Mesendoderm (in vitro differentiated cells): Measurements from ENCODE around the gene RALGPS2.

Experiments used
- DNase-seq: peaks from one replicate; pipeline ENCODE4 v3.0.0; 2013
- H2AK5ac ChIP-seq: 2 replicates; pipeline ENCODE4 v1.6.1; 2013; ENCODE audit warnings: low read length, inconsistent platforms
- H2BK120ac ChIP-seq: 2 replicates; pipeline ENCODE4 v1.6.1; 2013; ENCODE audit warnings: low read depth, mild to moderate bottlenecking, low read length, moderate library complexity, mixed read lengths
- H2BK15ac ChIP-seq: replicated peaks from 2 replicates; pipeline ENCODE4 v1.6.1; 2013; ENCODE audit warnings: low read depth, mild to moderate bottlenecking, moderate library complexity
- H2BK5ac ChIP-seq: 2 replicates; pipeline ENCODE4 v1.6.1; 2013; ENCODE audit warnings: low read length, inconsistent platforms
- H3K18ac ChIP-seq: 2 replicates; pipeline ENCODE4 v1.6.1; 2013; ENCODE audit warnings: mild to moderate bottlenecking, low read length, mixed read lengths
- H3K23ac ChIP-seq: one replicate; pipeline ENCODE4 v1.6.1; 2013; ENCODE audit warnings: low read length
- H3K27ac ChIP-seq: 2 replicates; pipeline ENCODE4 v1.5.1; 2013; ENCODE audit warnings: low read depth, mild to moderate bottlenecking, inconsistent platforms, low read length, moderate library complexity
- H3K27me3 ChIP-seq: 2 replicates; pipeline ENCODE4 v1.6.1; 2013; ENCODE audit warnings: low read length, control low read depth, mild to moderate bottlenecking, inconsistent platforms; ENCODE audit not compliant: insufficient read depth, poor library complexity
- H3K36me3 ChIP-seq: 2 replicates; pipeline ENCODE4 v1.6.1; 2013; ENCODE audit warnings: low read length, inconsistent platforms; ENCODE audit not compliant: control insufficient read depth, insufficient read depth
- H3K4ac ChIP-seq: one replicate; pipeline ENCODE4 v1.6.1; 2013; ENCODE audit warnings: low read depth, mild to moderate bottlenecking, low read length, moderate library complexity
- H3K4me1 ChIP-seq: 2 replicates; pipeline ENCODE4 v1.6.1; 2013; ENCODE audit warnings: low read depth, low read length, inconsistent platforms; ENCODE audit not compliant: control insufficient read depth
- H3K4me2 ChIP-seq: 2 replicates; pipeline ENCODE4 v1.6.1; 2013; ENCODE audit warnings: low read length
- H3K4me3 ChIP-seq: 2 replicates; pipeline ENCODE4 v1.5.1; 2013; ENCODE audit warnings: mild to moderate bottlenecking, low read length
- H3K56ac ChIP-seq: one replicate; pipeline ENCODE4 v1.6.1; 2013; ENCODE audit warnings: low read length
- H3K79me1 ChIP-seq: 2 replicates; pipeline ENCODE4 v1.6.1; 2013; ENCODE audit warnings: low read length, inconsistent platforms
- H3K79me2 ChIP-seq: 2 replicates; pipeline ENCODE4 v1.6.1; 2013; ENCODE audit warnings: mild to moderate bottlenecking, low read length; ENCODE audit not compliant: control insufficient read depth, insufficient read depth
- H3K9ac ChIP-seq: 2 replicates; pipeline ENCODE4 v1.6.1; 2013; ENCODE audit warnings: low read length, inconsistent platforms
- H4K5ac ChIP-seq: one replicate; pipeline ENCODE4 v1.6.1; 2013; ENCODE audit warnings: low read length
- H4K8ac ChIP-seq: one replicate; pipeline ENCODE4 v1.6.1; 2013; ENCODE audit warnings: low read depth, mild to moderate bottlenecking, control low read depth, low read length, moderate library complexity
- WGBS: extraction: QIAGEN DNeasy Blood & Tissue Kit; methylation state at CpG from one replicate; pipeline ENCODE4 v1.1.7; 2013; ENCODE audit warnings: low lambda C conversion rate, missing lambda C conversion rate; ENCODE audit not compliant: insufficient coverage; ENCODE audit errors: extremely low coverage; 5-methylcytosine and 5-hydroxymethylcytosine counted together

The RALGPS2 gene

DNA sequence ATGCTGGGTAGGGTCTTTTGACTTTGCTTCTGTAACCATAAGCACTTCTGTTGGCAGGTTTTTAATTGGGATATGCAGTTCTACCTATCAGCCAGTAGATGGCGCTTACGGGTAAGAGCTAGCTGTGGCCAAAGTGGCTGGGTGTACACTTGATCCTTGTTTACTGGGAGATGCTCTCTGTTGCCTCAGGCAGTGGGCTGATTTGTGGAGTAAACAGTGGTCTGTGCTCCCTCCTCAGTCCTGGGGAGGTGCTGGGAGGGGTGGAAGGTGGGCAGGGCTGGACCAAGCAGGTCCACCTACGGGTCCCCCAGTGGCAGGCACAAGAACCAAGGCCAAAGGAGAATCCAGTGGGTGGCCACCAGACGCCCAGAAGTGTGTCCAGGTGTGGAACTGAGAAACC lies 43.4 kb downstream of the RALGPS2 start:
- H3K23ac ChIP-seq: no peak overlapping the region
- no peaks in the 10 kb centered on the region for H3K36me3 ChIP-seq
- no peak overlapping the region for H3K9ac ChIP-seq
- no peak overlapping the region for H3K18ac ChIP-seq
- H3K4me3 ChIP-seq: no peak overlapping the region
- no peak overlapping the region for H4K8ac ChIP-seq
- no peak overlapping the region for H2BK5ac ChIP-seq
- no peak overlapping the region for H2BK15ac ChIP-seq
- H3K27ac ChIP-seq: no peak overlapping the region
- H3K27me3 ChIP-seq: no peaks in the 10 kb centered on the region
- H2BK120ac ChIP-seq: no peak overlapping the region
- no CpG with 5 or more reads among the region's 4 CpGs for WGBS
- H3K79me1 ChIP-seq: peaks cover 4% of the 10 kb centered on the region
- no peak overlapping the region for H4K5ac ChIP-seq
- H2AK5ac ChIP-seq: no peak overlapping the region
- H3K4me1 ChIP-seq: no peaks in the 10 kb centered on the region
- DNase-seq: peak; percentile 66
- H3K4ac ChIP-seq: no peak overlapping the region
- H3K56ac ChIP-seq: no peak overlapping the region
- H3K79me2 ChIP-seq: peaks cover 4% of the 10 kb centered on the region
- H3K4me2 ChIP-seq: no peak overlapping the region

DNA sequence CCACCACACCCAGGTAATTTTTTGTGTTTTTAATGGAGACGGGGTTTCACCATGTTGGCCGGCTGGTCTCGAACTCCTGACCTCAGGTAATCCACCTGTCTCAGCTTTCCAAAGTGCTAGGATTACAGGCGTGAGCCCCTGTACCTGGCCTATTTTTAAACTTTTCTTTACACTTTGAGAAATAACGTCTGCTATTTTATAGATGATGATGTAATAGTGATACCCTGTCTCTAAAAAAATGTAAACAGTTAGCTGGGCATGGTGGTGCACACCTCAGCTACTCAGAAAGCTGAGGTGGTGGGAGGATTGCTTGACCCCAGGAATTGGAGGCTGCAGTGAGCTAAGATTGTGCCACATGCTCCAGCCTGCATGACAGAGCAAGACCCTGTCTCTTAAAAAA lies 47.9 kb downstream of the RALGPS2 start:
- Histone ChIP-seq H3K79me2 (no peaks in the 10 kb centered on the region), H3K4ac (no peak overlapping the region), H3K9ac (no peak overlapping the region), H2BK120ac (no peak overlapping the region), H3K18ac (no peak overlapping the region), H3K4me1 (no peaks in the 10 kb centered on the region), H4K5ac (no peak overlapping the region), H2BK15ac (no peak overlapping the region), H2BK5ac (no peak overlapping the region), H3K4me2 (no peak overlapping the region), H3K27ac (no peak overlapping the region), H3K4me3 (no peak overlapping the region), H4K8ac (no peak overlapping the region), H3K23ac (no peak overlapping the region), H3K56ac (no peak overlapping the region), H2AK5ac (no peak overlapping the region), H3K79me1 (no peaks in the 10 kb centered on the region), H3K27me3 (no peaks in the 10 kb centered on the region), H3K36me3 (no peaks in the 10 kb centered on the region)
- no CpG with 5 or more reads among the region's 5 CpGs for WGBS
- DNase-seq: no peak

DNA sequence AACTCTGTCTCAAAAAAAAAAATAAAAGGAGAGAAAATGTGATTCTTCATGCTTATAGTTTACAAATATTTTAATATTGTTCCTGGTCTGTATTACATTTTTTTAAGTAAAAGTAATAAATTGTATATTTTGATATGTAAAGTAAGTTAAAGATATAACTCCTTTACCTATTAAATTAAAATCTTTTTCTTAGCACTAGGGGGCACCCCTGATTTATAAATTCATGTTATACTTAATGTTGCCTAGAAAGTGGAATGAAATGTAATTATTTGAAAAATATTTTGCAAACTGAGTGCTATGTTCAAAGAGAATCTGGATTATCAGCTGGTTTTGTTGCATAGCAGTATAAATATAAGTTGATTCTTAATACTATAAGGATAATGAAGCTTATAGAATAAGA lies 49.2 kb downstream of the RALGPS2 start:
- no peak overlapping the region for H2BK120ac ChIP-seq
- no peak overlapping the region for H2AK5ac ChIP-seq

DNA sequence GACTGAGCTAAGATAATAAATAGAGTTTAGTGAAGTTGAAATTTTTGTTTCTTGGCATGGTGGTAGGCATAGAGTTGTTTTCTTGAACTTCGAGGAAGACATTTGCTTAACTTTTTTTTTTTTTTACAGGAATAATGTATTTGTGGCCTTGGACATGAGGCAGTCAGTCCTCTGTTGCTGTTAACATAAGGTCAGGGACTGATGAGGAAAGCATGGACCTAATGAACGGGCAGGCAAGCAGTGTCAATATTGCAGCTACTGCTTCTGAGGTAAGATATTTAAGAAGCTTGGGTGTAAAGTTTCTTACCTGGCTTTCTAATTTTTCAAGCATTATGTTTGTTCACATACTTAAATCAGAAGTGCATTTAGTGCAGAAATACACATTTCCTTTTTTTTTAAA lies 51.5 kb downstream of the RALGPS2 start:
- H2BK15ac ChIP-seq: no peak overlapping the region
- WGBS: 100% methylated on average over 1 of the region's 2 CpGs
- no peak overlapping the region for H4K8ac ChIP-seq
- H3K4me1 ChIP-seq: no peaks in the 10 kb centered on the region
- H3K27ac ChIP-seq: no peak overlapping the region
- DNase-seq: no peak
- no peaks in the 10 kb centered on the region for H3K79me2 ChIP-seq
- no peak overlapping the region for H4K5ac ChIP-seq
- H3K4ac ChIP-seq: no peak overlapping the region
- H2BK5ac ChIP-seq: no peak overlapping the region
- no peak overlapping the region for H3K9ac ChIP-seq
- H3K18ac ChIP-seq: no peak overlapping the region
- H2AK5ac ChIP-seq: no peak overlapping the region
- H3K56ac ChIP-seq: no peak overlapping the region
- no peak overlapping the region for H3K4me2 ChIP-seq
- H3K36me3 ChIP-seq: no peaks in the 10 kb centered on the region
- H3K23ac ChIP-seq: no peak overlapping the region
- H3K27me3 ChIP-seq: no peaks in the 10 kb centered on the region
- H3K4me3 ChIP-seq: no peak overlapping the region
- H3K79me1 ChIP-seq: no peaks in the 10 kb centered on the region
- no peak overlapping the region for H2BK120ac ChIP-seq

More for the DNA sequence above, 49.2 kb downstream of the RALGPS2 start:
- DNase-seq: no peak
- Histone ChIP-seq H3K79me1 (no peaks in the 10 kb centered on the region), H4K5ac (no peak overlapping the region), H3K9ac (no peak overlapping the region), H3K56ac (no peak overlapping the region), H3K4me3 (no peak overlapping the region), H3K4me2 (no peak overlapping the region), H3K79me2 (no peaks in the 10 kb centered on the region), H3K27me3 (no peaks in the 10 kb centered on the region), H2BK5ac (no peak overlapping the region), H3K18ac (no peak overlapping the region), H3K27ac (no peak overlapping the region), H4K8ac (no peak overlapping the region), H3K4ac (no peak overlapping the region), H3K36me3 (no peaks in the 10 kb centered on the region), H3K4me1 (no peaks in the 10 kb centered on the region), H2BK15ac (no peak overlapping the region), H3K23ac (no peak overlapping the region)

- no peaks in the 10 kb centered on the region for H3K79me1 ChIP-seq
- no peak overlapping the region for H3K4me3 ChIP-seq
- H2BK5ac ChIP-seq: no peak overlapping the region
- no peaks in the 10 kb centered on the region for H3K4me1 ChIP-seq
- H3K4me2 ChIP-seq: no peak overlapping the region
- H3K23ac ChIP-seq: no peak overlapping the region
- H2BK15ac ChIP-seq: no peak overlapping the region
- no peak for DNase-seq
- H2BK120ac ChIP-seq: no peak overlapping the region
- H3K18ac ChIP-seq: no peak overlapping the region
- H4K8ac ChIP-seq: no peak overlapping the region
- H3K27me3 ChIP-seq: no peaks in the 10 kb centered on the region
- H2AK5ac ChIP-seq: no peak overlapping the region
- H3K36me3 ChIP-seq: no peaks in the 10 kb centered on the region
- no peak overlapping the region for H3K27ac ChIP-seq
- no peak overlapping the region for H4K5ac ChIP-seq
- no CpG with 5 or more reads among the region's 2 CpGs for WGBS
- no peaks in the 10 kb centered on the region for H3K79me2 ChIP-seq
- no peak overlapping the region for H3K56ac ChIP-seq
- no peak overlapping the region for H3K9ac ChIP-seq
- no peak overlapping the region for H3K4ac ChIP-seq
Measured at GRCh38 chr1:178781533-178782330, 56.7 kb downstream of the RALGPS2 start.

DNA sequence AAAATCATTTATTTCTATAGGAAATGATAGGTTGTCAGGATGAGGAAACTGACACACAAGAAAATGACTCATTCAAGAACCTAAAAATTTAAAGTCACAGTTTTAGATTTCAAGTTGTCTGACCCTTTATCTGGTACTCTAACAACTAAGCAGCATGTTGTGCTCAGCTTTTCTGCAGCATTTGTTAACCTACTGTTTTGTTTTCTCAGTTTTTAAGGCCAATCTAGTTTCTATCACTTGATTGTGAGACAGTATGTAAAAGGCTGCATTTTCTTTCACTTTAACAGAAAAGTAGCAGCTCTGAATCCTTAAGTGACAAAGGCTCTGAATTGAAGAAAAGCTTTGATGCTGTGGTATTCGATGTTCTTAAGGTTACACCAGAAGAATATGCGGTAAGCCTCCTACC lies 59.1 kb downstream of the RALGPS2 start:
- Histone ChIP-seq H3K18ac (no peak overlapping the region), H3K79me1 (no peaks in the 10 kb centered on the region), H3K4me3 (no peak overlapping the region), H3K79me2 (no peaks in the 10 kb centered on the region), H2BK120ac (no peak overlapping the region), H4K5ac (no peak overlapping the region), H3K36me3 (no peaks in the 10 kb centered on the region), H3K27me3 (no peaks in the 10 kb centered on the region), H3K4ac (no peak overlapping the region), H3K4me2 (no peak overlapping the region), H3K23ac (no peak overlapping the region), H2AK5ac (no peak overlapping the region), H3K27ac (no peak overlapping the region), H2BK15ac (no peak overlapping the region), H3K56ac (no peak overlapping the region), H4K8ac (no peak overlapping the region), H3K4me1 (no peaks in the 10 kb centered on the region), H3K9ac (no peak overlapping the region), H2BK5ac (no peak overlapping the region)
- DNase-seq: no peak
- no CpG with 5 or more reads among the region's 2 CpGs for WGBS
